ENCODE data around the gene SLC16A9.

DNA sequence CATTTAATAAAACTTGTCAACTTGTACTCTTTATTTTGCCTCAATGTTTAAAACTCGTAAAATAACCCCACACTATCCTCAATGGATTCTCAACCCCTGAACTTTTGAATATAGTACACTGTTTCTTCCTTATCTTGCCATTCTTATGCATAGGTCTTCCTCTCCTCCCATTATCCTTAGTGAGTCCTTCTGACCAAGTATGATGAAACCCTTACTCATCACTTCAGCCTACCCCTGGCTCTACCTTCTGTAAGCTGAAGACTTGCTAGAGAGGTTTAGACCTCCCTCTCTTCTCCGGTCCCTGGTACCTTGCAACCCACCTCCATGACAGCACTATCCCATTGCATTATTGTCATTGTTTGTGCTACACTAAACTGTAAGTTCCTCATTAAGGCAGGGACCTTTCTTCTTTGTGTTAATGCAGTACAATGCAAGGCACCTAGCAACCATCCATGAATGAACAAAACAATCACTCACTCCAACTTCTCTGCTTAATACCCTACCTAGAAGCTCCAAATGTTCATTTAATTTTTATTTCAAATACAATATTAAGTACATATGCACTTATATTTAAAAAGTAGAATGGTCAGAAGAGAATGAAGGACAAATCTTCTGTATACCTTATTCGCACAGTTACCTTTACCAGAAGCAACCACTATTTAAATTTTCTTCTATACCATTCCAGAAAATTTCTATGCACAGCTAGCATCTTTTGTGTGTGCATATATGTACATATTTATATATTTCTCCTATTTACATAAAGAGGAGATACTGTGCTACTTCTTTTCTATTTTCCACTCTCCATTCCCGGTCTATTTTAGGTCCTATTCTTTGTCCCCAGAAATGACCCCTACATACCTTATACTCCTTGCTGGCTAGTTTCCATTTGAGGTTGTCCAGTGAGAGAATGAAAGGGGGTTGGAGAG is 77.5 kb downstream of the SLC16A9 start:
- TF ChIP-seq, protein P1, sequence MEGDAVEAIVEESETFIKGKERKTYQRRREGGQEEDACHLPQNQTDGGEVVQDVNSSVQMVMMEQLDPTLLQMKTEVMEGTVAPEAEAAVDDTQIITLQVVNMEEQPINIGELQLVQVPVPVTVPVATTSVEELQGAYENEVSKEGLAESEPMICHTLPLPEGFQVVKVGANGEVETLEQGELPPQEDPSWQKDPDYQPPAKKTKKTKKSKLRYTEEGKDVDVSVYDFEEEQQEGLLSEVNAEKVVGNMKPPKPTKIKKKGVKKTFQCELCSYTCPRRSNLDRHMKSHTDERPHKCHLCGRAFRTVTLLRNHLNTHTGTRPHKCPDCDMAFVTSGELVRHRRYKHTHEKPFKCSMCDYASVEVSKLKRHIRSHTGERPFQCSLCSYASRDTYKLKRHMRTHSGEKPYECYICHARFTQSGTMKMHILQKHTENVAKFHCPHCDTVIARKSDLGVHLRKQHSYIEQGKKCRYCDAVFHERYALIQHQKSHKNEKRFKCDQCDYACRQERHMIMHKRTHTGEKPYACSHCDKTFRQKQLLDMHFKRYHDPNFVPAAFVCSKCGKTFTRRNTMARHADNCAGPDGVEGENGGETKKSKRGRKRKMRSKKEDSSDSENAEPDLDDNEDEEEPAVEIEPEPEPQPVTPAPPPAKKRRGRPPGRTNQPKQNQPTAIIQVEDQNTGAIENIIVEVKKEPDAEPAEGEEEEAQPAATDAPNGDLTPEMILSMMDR (IDR thresholded peaks at IDR 0.05) = no peak
- TF ChIP-seq, protein P2, sequence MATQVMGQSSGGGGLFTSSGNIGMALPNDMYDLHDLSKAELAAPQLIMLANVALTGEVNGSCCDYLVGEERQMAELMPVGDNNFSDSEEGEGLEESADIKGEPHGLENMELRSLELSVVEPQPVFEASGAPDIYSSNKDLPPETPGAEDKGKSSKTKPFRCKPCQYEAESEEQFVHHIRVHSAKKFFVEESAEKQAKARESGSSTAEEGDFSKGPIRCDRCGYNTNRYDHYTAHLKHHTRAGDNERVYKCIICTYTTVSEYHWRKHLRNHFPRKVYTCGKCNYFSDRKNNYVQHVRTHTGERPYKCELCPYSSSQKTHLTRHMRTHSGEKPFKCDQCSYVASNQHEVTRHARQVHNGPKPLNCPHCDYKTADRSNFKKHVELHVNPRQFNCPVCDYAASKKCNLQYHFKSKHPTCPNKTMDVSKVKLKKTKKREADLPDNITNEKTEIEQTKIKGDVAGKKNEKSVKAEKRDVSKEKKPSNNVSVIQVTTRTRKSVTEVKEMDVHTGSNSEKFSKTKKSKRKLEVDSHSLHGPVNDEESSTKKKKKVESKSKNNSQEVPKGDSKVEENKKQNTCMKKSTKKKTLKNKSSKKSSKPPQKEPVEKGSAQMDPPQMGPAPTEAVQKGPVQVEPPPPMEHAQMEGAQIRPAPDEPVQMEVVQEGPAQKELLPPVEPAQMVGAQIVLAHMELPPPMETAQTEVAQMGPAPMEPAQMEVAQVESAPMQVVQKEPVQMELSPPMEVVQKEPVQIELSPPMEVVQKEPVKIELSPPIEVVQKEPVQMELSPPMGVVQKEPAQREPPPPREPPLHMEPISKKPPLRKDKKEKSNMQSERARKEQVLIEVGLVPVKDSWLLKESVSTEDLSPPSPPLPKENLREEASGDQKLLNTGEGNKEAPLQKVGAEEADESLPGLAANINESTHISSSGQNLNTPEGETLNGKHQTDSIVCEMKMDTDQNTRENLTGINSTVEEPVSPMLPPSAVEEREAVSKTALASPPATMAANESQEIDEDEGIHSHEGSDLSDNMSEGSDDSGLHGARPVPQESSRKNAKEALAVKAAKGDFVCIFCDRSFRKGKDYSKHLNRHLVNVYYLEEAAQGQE (IDR thresholded peaks at IDR 0.05; ENCODE audit: insufficient read depth in 1 of 2, low read depth in 2 of 2, low read length in 1 of 2) = no peak
- no peak for TF ChIP-seq POLR2AphosphoS5 (IDR thresholded peaks at IDR 0.05; ENCODE audit: low read depth, low read length)
- no peak for TF ChIP-seq SIN3A (IDR thresholded peaks at IDR 0.05; ENCODE audit: borderline replicate concordance, insufficient read depth, low read depth, low read length)

All from Panc1 (cell line).